22Rv1 (cell line): ENCODE data around the gene ITFG1.

ENCODE experiments used
- ZFX ChIP-seq: fragments of 450-650 bp; IDR thresholded peaks from 2 replicates; pipeline ENCODE4 v1.6.1; 2017; ENCODE audit warnings: antibody characterized with exemption, borderline replicate concordance
- TF ChIP-seq, protein P1 (sequence below): fragments of 450-650 bp; IDR thresholded peaks from 2 replicates; pipeline ENCODE4 v1.5.1; 2017; ENCODE audit warnings: mild to moderate bottlenecking

DNA sequence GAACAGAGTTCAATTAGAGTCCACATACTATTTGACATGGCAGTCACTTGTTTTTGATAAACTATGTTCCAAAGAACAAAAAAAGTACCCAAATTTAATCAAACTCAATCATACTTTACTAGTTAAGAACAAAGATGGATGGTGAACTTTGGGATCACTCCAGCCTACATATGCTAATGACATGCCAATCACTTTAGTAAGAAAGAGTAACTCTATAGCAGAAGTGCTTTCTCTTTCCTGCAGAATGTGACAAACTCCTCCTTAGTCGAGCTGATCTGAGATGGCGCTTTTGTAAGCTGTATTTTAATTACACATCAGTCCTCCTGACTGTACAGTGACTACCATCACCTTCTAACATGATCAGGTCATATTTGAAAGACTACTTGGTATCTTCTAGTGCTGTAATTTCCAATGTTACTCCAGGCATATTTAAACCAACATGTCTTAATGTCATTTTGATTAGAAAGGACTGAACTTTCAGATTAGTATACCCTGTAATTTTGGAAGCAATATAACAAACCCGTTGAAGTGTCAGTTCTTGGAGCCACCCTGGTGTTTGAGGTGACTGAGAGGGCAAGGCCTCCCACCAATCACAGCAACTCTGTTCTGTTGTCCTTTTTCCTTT lies 321.2 kb downstream of the ITFG1 start:
- TF ChIP-seq, protein P1, sequence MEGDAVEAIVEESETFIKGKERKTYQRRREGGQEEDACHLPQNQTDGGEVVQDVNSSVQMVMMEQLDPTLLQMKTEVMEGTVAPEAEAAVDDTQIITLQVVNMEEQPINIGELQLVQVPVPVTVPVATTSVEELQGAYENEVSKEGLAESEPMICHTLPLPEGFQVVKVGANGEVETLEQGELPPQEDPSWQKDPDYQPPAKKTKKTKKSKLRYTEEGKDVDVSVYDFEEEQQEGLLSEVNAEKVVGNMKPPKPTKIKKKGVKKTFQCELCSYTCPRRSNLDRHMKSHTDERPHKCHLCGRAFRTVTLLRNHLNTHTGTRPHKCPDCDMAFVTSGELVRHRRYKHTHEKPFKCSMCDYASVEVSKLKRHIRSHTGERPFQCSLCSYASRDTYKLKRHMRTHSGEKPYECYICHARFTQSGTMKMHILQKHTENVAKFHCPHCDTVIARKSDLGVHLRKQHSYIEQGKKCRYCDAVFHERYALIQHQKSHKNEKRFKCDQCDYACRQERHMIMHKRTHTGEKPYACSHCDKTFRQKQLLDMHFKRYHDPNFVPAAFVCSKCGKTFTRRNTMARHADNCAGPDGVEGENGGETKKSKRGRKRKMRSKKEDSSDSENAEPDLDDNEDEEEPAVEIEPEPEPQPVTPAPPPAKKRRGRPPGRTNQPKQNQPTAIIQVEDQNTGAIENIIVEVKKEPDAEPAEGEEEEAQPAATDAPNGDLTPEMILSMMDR, result no peak
- TF ChIP-seq ZFX, result no peak
